Heart left ventricle (tissue), 16 donors: ENCODE data around the gene MCC. TPM values are rescaled to one million over a fixed set of nuclear protein-coding genes. Genes with fewer than 3 reads are reported as not detected.
A peak's percentile ranks its signal among the peaks of the same experiment; 100 is the strongest.

Source experiments
- ATAC-seq, 4 donors: fragments of 200-7000 bp; cut with Tn5 transposase; one replicate each; pipeline ENCODE4 v1.9.1; 2020 to 2022; ENCODE audit warnings: moderate library complexity in 4 of 4, mild to moderate bottlenecking in 3 of 4, moderate number of reproducible peaks in 1 of 4
- DNase-seq, 5 donors: peaks; one replicate each; pipeline ENCODE4 v3.0.0-alpha.2; 2020
- H3K27ac ChIP-seq, 12 donors: fragments of 200-600 bp; sonication (generic) in 4 of 12; one replicate each; pipeline versions ENCODE4 v1.5.0 to v1.8.0; 2016 to 2022; ENCODE audit warnings: mild to moderate bottlenecking in 2 of 12
- H3K27me3 ChIP-seq, 9 donors: fragments of 200-600 bp; sonication (generic) in 2 of 9; one replicate each; pipeline versions ENCODE4 v1.5.1 to v1.8.0; 2016 to 2022; ENCODE audit warnings: mild to moderate bottlenecking in 3 of 9
- H3K36me3 ChIP-seq, 9 donors: fragments of 200-600 bp; sonication (generic) in 2 of 9; one replicate each; pipeline versions ENCODE4 v1.5.0 to v1.8.0; 2018 to 2022; ENCODE audit warnings: mild to moderate bottlenecking in 2 of 9
- H3K4me1 ChIP-seq, 12 donors: fragments of 200-600 bp; sonication (generic) in 4 of 12; one replicate each; pipeline versions ENCODE4 v1.5.0 to v1.8.0; 2016 to 2022; ENCODE audit warnings: mild to moderate bottlenecking in 3 of 12
- H3K4me3 ChIP-seq, 12 donors: fragments of 200-600 bp; sonication (generic) in 4 of 12; one replicate each; pipeline versions ENCODE4 v1.5.0 to v1.8.0; 2017 to 2022; ENCODE audit warnings: mild to moderate bottlenecking in 9 of 12, moderate library complexity in 4 of 12
- H3K9me3 ChIP-seq, 12 donors: fragments of 200-600 bp; sonication (generic) in 4 of 12; one replicate each; pipeline versions ENCODE4 v1.5.0 to v1.8.0; 2016 to 2022; ENCODE audit warnings: mild to moderate bottlenecking in 1 of 12
- POLR2A ChIP-seq, 2 donors: fragments of 450-650 bp; IDR thresholded peaks; one replicate each; pipeline ENCODE4 v1.6.1; 2017; ENCODE audit warnings: antibody characterized with exemption in 2 of 2, mild to moderate bottlenecking in 2 of 2, moderate library complexity in 2 of 2
- WGBS, 4 donors: extraction: QIAGEN DNeasy Blood & Tissue Kit in 2 of 4; methylation state at CpG; one replicate each; pipeline versions ENCODE4 v1.1.5 to v1.1.7; 2013 to 2018; 5-methylcytosine and 5-hydroxymethylcytosine counted together
- intact Hi-C, 10 donors: fragments of 100-400 bp; cut with DNase I; formaldehyde crosslinking; loops; one replicate each; pipeline versions ENCODE4 v1.11.1 to v1.14.2; 2022
- polyA plus RNA-seq, 2 donors: library from polyadenylated mRNA; stranded (reverse); fragments of 200-250 nt; gene quantifications; one replicate each; pipeline ENCODE4 v1.2.3, GENCODE V29; 2013
- total RNA-seq, 9 donors: library from RNA; depleted of rRNA in 2 of 9; stranded (reverse); fragments of >200 nt in 2 of 9; fragmentation: NEBNext Ultra II Directional in 3 of 9; extraction: Animal tissue kit (Norgen Biotek cat#: 25700) in 3 of 9; gene quantifications; one replicate each; pipeline versions ENCODE4 v1.1.0 to v1.2.4, GENCODE V29; 2016 to 2023
- TF ChIP-seq, protein P1 (sequence below), 12 donors: fragments of 200-600 bp; sonication (generic) in 4 of 12; IDR thresholded peaks; one replicate each; pipeline versions ENCODE4 v1.5.0 to v1.8.0; 2018 to 2022; ENCODE audit warnings: antibody characterized with exemption in 12 of 12, mild to moderate bottlenecking in 5 of 12
- donor health status: ischemic (EF 13 %, LVEDD 7.1; RV severe dilation, severe dysfunction).
- donor health status: healthy with polysubstance abuse.
- donor health status: DM: no; HTN: yes; CAD: no.
- donor health status: DM: no; HTN: no; CAD: no.
- donor health status: ischemic (EF 25% LVEDD 6.9; RV normal size, moderate dysfunction).
- donor health status: ischemic (EF 25% LVEDD 5.7; RV mildly dilated, moderate dysfunction).
- donor health status: healthy.
- donor health status: DM: yes; HTN: yes; CAD: no.
- donor health status: ischemic (EF 35%, LVEDD 5.7; RV mildly dilated, moderate dysfunction).
- donor health status: nonischemic (EF 11% LVEDD 7.7; RV severe dilation, severe dysfunction).
- donor health status: DM: yes; HTN: yes; CAD: no.
- donor health status: PGD.
- donor health status: ischemic (EF 29% LVEDD 5.4; RV normal size, mild dysfunction).
- donor health status: nonischemic (EF 23%, LVEDD 6.1; RV moderate dilation, normal function).

MCC gene
- total and polyA plus RNA-seq, 11 donors = 6.1 to 33.8 (median 24.3) TPM

GRCh38 chr5:113181409-113181808, 306.8 kb downstream of the MCC start:
- peaks cover 0 to 58% (median 28%) of the 10 kb centered on the region in 12 donors for H3K4me1 ChIP-seq
- DNase-seq = no peak
- no peaks in the 10 kb centered on the region for H3K9me3 ChIP-seq
- H3K4me3 ChIP-seq = no peak overlapping the region
- H3K27ac ChIP-seq = no peak overlapping the region
- no peak for TF ChIP-seq POLR2A (IDR thresholded peaks at IDR 0.05)
- TF ChIP-seq, protein P1, sequence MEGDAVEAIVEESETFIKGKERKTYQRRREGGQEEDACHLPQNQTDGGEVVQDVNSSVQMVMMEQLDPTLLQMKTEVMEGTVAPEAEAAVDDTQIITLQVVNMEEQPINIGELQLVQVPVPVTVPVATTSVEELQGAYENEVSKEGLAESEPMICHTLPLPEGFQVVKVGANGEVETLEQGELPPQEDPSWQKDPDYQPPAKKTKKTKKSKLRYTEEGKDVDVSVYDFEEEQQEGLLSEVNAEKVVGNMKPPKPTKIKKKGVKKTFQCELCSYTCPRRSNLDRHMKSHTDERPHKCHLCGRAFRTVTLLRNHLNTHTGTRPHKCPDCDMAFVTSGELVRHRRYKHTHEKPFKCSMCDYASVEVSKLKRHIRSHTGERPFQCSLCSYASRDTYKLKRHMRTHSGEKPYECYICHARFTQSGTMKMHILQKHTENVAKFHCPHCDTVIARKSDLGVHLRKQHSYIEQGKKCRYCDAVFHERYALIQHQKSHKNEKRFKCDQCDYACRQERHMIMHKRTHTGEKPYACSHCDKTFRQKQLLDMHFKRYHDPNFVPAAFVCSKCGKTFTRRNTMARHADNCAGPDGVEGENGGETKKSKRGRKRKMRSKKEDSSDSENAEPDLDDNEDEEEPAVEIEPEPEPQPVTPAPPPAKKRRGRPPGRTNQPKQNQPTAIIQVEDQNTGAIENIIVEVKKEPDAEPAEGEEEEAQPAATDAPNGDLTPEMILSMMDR (IDR thresholded peaks at IDR 0.05) = no peak
- H3K27me3 ChIP-seq = no peaks in the 10 kb centered on the region
- intact Hi-C loops = loop anchor here in 1 of 10 donors (10.0 kb wide), 1 partner anchor 87 kb away; no protein-coding TSS in a partner anchor
- ATAC-seq = no peak
- WGBS, 4 donors = 66 to 71% (median 68%) methylated on average over 1 of the region's 1 CpG
- no peaks in the 10 kb centered on the region for H3K36me3 ChIP-seq

DNA sequence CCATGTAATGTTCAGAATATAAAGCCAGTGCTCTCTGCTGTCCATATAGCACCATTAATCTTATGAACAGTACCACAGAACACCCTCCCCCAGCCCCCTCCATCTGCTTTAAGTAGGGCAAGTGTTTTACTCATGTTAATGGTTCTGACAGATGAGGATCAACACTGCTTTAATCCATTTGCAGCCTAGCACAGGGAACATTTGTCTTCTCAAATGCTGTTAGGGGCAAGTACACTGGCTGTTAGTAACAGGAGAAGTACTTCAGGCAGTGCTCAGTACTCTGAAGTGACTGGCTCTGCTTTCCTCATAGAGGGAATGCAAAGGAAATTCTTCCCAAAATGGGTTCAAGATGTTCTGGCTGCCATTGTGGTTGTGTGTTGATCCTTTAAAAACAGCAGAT, 309.1 kb downstream of the MCC start:
- intact Hi-C loops = no loop called here
- no peak for TF ChIP-seq POLR2A (IDR thresholded peaks at IDR 0.05)
- TF ChIP-seq, protein P1 (IDR thresholded peaks at IDR 0.05) = no peak
- Histone ChIP-seq H3K9me3 (no peaks in the 10 kb centered on the region), H3K4me3 (no peak overlapping the region), H3K4me1 (peaks cover 0 to 54% (median 27%) of the 10 kb centered on the region in 12 donors), H3K27ac (no peak overlapping the region), H3K27me3 (no peaks in the 10 kb centered on the region), H3K36me3 (no peaks in the 10 kb centered on the region)
- DNase-seq = no peak
- ATAC-seq = peak in 2 of 4 donors; percentile 29 to 54

GRCh38 chr5:113178073-113178779, 310.0 kb downstream of the MCC start:
- Histone ChIP-seq H3K27ac (peak overlapping the region in 1 of 12 donors; percentile 44), H3K4me3 (no peak overlapping the region), H3K27me3 (no peaks in the 10 kb centered on the region), H3K36me3 (no peaks in the 10 kb centered on the region), H3K9me3 (no peaks in the 10 kb centered on the region), H3K4me1 (peaks cover 0 to 63% (median 27%) of the 10 kb centered on the region in 12 donors)
- 53 to 60% (median 54%) methylated on average over 6 of the region's 6 CpGs for WGBS, 4 donors
- ATAC-seq (peak; percentile 67 to 86 (median 84)), DNase-seq (peak in 1 of 5 donors; percentile 19)
- intact Hi-C loops = no loop called here
- no peak for TF ChIP-seq POLR2A (IDR thresholded peaks at IDR 0.05)
- TF ChIP-seq, protein P1 (IDR thresholded peaks at IDR 0.05) = no peak

DNA sequence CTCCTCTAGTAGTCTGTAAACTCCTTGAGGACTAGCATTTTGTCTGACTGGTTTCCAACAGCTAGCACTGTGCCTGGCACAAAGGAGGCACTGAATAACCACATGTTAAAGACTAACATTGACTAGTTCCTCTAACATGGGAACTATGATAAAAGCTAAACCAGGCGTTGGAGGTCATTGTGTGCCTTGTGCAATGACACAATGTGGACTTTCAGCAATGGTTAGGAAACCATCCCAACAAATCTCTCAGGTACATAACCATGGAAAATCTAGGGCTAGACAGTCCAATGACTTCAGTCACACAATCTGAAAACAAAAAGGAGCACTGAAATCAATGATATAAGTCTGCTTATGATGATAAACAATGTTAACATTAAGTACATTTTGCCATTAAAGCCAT, 311.0 kb downstream of the MCC start:
- Histone ChIP-seq H3K27me3 (no peaks in the 10 kb centered on the region), H3K4me3 (no peak overlapping the region), H3K36me3 (no peaks in the 10 kb centered on the region), H3K9me3 (no peaks in the 10 kb centered on the region), H3K4me1 (peaks cover 0 to 56% (median 27%) of the 10 kb centered on the region in 12 donors), H3K27ac (no peak overlapping the region)
- DNase-seq = no peak
- ATAC-seq = no peak
- intact Hi-C loops = no loop called here
- no peak for TF ChIP-seq POLR2A (IDR thresholded peaks at IDR 0.05)
- TF ChIP-seq, protein P1 (IDR thresholded peaks at IDR 0.05) = no peak
- 75 to 90% (median 90%) methylated on average over 1 of the region's 1 CpG for WGBS, 4 donors
